Ovary (tissue), 3 donors: ENCODE data around the gene PDE7B.

Experiments
- EP300 ChIP-seq: sonication (generic); formaldehyde crosslinking; IDR thresholded peaks from one replicate; pipeline ENCODE4 v1.6.1; 2017; ENCODE audit warnings: antibody characterized with exemption
- POLR2A ChIP-seq: fragments of 450-650 bp; IDR thresholded peaks from one replicate; pipeline ENCODE4 v1.6.1; 2017; ENCODE audit warnings: antibody characterized with exemption, mild to moderate bottlenecking, moderate library complexity
- TF ChIP-seq, protein P1 (sequence below), 3 donors: fragments of 450-650 bp in 2 of 3; fragments of 200-600 bp in 1 of 3; IDR thresholded peaks; one replicate each; pipeline versions ENCODE4 v1.5.1 to v1.8.0; 2016 to 2022; ENCODE audit warnings: antibody characterized with exemption in 3 of 3, mild to moderate bottlenecking in 1 of 3
- donor health status: DM: no; HTN: no; CAD: no.

DNA sequence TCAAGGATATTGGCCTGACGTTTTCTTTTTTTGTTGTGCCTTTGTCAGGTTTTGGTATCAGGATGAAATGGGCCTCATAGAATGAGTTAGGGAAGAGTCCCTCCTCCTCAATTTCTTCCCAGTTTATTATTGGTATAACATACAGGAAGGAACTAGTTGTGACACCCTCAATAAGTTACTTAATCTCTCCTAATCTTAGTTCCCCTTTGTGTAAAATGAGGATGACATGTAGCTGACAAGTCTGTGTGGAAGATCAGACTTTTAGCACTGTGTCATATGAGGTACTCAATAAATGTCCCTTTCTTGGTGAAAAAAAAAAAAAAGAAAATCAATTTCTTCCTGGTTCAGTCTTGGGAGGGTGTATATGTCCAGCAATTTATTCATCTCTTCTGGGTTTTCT lies 155.8 kb downstream of the PDE7B start:
- TF ChIP-seq, protein P1, sequence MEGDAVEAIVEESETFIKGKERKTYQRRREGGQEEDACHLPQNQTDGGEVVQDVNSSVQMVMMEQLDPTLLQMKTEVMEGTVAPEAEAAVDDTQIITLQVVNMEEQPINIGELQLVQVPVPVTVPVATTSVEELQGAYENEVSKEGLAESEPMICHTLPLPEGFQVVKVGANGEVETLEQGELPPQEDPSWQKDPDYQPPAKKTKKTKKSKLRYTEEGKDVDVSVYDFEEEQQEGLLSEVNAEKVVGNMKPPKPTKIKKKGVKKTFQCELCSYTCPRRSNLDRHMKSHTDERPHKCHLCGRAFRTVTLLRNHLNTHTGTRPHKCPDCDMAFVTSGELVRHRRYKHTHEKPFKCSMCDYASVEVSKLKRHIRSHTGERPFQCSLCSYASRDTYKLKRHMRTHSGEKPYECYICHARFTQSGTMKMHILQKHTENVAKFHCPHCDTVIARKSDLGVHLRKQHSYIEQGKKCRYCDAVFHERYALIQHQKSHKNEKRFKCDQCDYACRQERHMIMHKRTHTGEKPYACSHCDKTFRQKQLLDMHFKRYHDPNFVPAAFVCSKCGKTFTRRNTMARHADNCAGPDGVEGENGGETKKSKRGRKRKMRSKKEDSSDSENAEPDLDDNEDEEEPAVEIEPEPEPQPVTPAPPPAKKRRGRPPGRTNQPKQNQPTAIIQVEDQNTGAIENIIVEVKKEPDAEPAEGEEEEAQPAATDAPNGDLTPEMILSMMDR (IDR thresholded peaks at IDR 0.05): no peak
- no peak for TF ChIP-seq POLR2A
- no peak for TF ChIP-seq EP300
